GM12878 (cell line): ENCODE measurements around the gene MBOAT2. TPM values are rescaled to one million over a fixed set of nuclear protein-coding genes. Genes with fewer than 3 reads are reported as not detected.

ENCODE experiments used
- ATAC-seq: fragments of 200-7000 bp; cut with Tn5 transposase; 3 replicates; pipeline ENCODE4 v1.9.1; 2020; ENCODE audit warnings: mild to moderate bottlenecking, moderate library complexity
- BruUV-seq: library from RNA; stranded (reverse); fragments of 400-500 nt; replicated peaks from 2 replicates; lab custom pipeline; 2021; lab: Mats Ljungman, UMichigan
- CTCF ChIA-PET: fragments of 300-600 bp; sonication (Branson Sonifier 250); formaldehyde crosslinking; extraction: SDS; loops from one replicate; lab custom pipeline; 2021; ENCODE audit warnings: inconsistent platforms; lab: Yijun Ruan, JAX
- POLR2A ChIA-PET: fragments of 350-600 bp; formaldehyde crosslinking; extraction: SDS; loops from one replicate; lab custom pipeline; 2021; ENCODE audit warnings: inconsistent platforms; lab: Charles Lee
- RAD21 ChIA-PET: fragments of 300-600 bp; sonication (Branson Sonifier 250); formaldehyde crosslinking; loops from one replicate; lab custom pipeline; 2023; ENCODE audit warnings: antibody characterized with exemption; ENCODE audit not compliant: unreplicated experiment; lab: Charles Lee
- SMC1A ChIA-PET: fragments of 300-600 bp; sonication (Branson Sonifier 250); formaldehyde crosslinking; loops from one replicate; lab custom pipeline; 2023; ENCODE audit not compliant: unreplicated experiment, uncharacterized antibody; lab: Charles Lee
- DNase-seq: peaks from one replicate; pipeline ENCODE4 v3.0.0-alpha.2; 2011; ENCODE audit warnings: low read depth, low spot score
- FAIRE-seq: peaks from 3 replicates; lab custom pipeline; 2011; peaks lifted over from hg19 to GRCh38; lab: Jason Lieb, UNC
- H2AFZ ChIP-seq: 2 replicates; pipeline ENCODE4 v1.6.0; 2011; ENCODE audit warnings: low read depth, low read length, control low read depth; ENCODE audit not compliant: control insufficient read depth
- H3K27ac ChIP-seq: 2 replicates; pipeline ENCODE4 v1.5.1; 2011; ENCODE audit warnings: control low read depth; ENCODE audit not compliant: control insufficient read depth, insufficient read depth
- H3K27me3 ChIP-seq, 2 experiments: replicated peaks in 1 of 2; 2 replicates each; pipeline versions ENCODE4 v1.6.0 to v1.6.1; 2011; ENCODE audit warnings: low read length in 1 of 2; ENCODE audit not compliant: control insufficient read depth in 2 of 2, insufficient read depth in 2 of 2
- H3K36me3 ChIP-seq, 2 experiments: 2 replicates each; pipeline ENCODE4 v1.5.1; 2011; ENCODE audit warnings: low read length in 1 of 2; ENCODE audit not compliant: control insufficient read depth in 2 of 2, insufficient read depth in 2 of 2
- H3K4me1 ChIP-seq: 2 replicates; pipeline ENCODE4 v1.6.1; 2011; ENCODE audit warnings: mild to moderate bottlenecking, low read length, moderate library complexity, mixed read lengths; ENCODE audit not compliant: control insufficient read depth, insufficient read depth
- H3K4me2 ChIP-seq: 2 replicates; pipeline ENCODE4 v1.6.0; 2011; ENCODE audit warnings: control low read depth; ENCODE audit not compliant: control insufficient read depth, insufficient read depth
- H3K4me3 ChIP-seq: fragments of 200-600 bp; sonication (generic); 2 replicates; pipeline ENCODE4 v1.5.1; 2016
- H3K79me2 ChIP-seq: 2 replicates; pipeline ENCODE4 v1.6.0; 2011; ENCODE audit warnings: low read length; ENCODE audit not compliant: control insufficient read depth, insufficient read depth
- H3K9ac ChIP-seq: 2 replicates; pipeline ENCODE4 v1.8.0; 2011; ENCODE audit warnings: low read length, control low read depth, mixed read lengths; ENCODE audit not compliant: control insufficient read depth, insufficient read depth
- H3K9me3 ChIP-seq: replicated peaks from 3 replicates; pipeline ENCODE4 v1.5.1; 2011; ENCODE audit warnings: mild to moderate bottlenecking, low read length; ENCODE audit not compliant: control insufficient read depth, insufficient read depth
- H4K20me1 ChIP-seq: 2 replicates; pipeline ENCODE4 v1.6.0; 2011; ENCODE audit not compliant: control insufficient read depth, insufficient read depth
- BRCA1 ChIP-seq: IDR thresholded peaks from 2 replicates; pipeline ENCODE4 v1.6.1; 2011; ENCODE audit warnings: low read depth, low read length, improper control_type of control experiment
- CBX5 ChIP-seq: sonication (generic); IDR thresholded peaks from 2 replicates; pipeline ENCODE4 v1.6.1; 2016; ENCODE audit warnings: low read depth, moderate library complexity, mild to moderate bottlenecking, inconsistent platforms
- EP300 ChIP-seq, 2 experiments: fragments of 150-350 bp in 1 of 2; IDR thresholded peaks; 2 replicates each; pipeline ENCODE4 v1.6.1; 2011 to 2012; ENCODE audit warnings: low read depth in 2 of 2, low read length in 2 of 2, borderline replicate concordance in 1 of 2, improper control_type of control experiment in 1 of 2, inconsistent platforms in 1 of 2; ENCODE audit not compliant: control insufficient read depth in 1 of 2
- ESRRA ChIP-seq: IDR thresholded peaks from 2 replicates; pipeline ENCODE4 v1.6.1; 2012; ENCODE audit warnings: mild to moderate bottlenecking, low read length, improper control_type of control experiment
- KLF5 ChIP-seq: fragments of 450-650 bp; IDR thresholded peaks from 2 replicates; pipeline ENCODE4 v1.6.1; 2014; ENCODE audit warnings: mild to moderate bottlenecking; ENCODE audit not compliant: partially characterized antibody
- MXI1 ChIP-seq: fragments of 150-350 bp; IDR thresholded peaks from 2 replicates; pipeline ENCODE4 v1.6.1; 2011; ENCODE audit warnings: low read depth, mild to moderate bottlenecking, inconsistent platforms, low read length, improper control_type of control experiment
- PRDM15 ChIP-seq: fragments of 450-650 bp; formaldehyde crosslinking; IDR thresholded peaks from 2 replicates; pipeline ENCODE4 v1.4.0; 2020; ENCODE audit warnings: mild to moderate bottlenecking, moderate library complexity
- SMC3 ChIP-seq: IDR thresholded peaks from 2 replicates; pipeline ENCODE4 v1.6.1; 2011; ENCODE audit warnings: low read length, improper control_type of control experiment, borderline replicate concordance
- WGBS: methylation state at CpG from one replicate; pipeline ENCODE4 v1.1.6; 2016; ENCODE audit warnings: low lambda C conversion rate; ENCODE audit not compliant: insufficient replicate concordance, insufficient coverage; ENCODE audit errors: missing lambda C conversion rate; 5-methylcytosine and 5-hydroxymethylcytosine counted together
- in situ Hi-C: fragments of 300-500 bp; cut with MboI; formaldehyde crosslinking; loops from 9 replicates; pipeline ENCODE4 v1.14.3; 2018; ENCODE audit warnings: mixed read lengths
- intact Hi-C: fragments of 100-400 bp; cut with micrococcal nuclease; formaldehyde crosslinking; loops from one replicate; pipeline ENCODE4 v1.14.2; 2022; ENCODE audit not compliant: unreplicated experiment
- polyA plus RNA-seq, 11 experiments: library from polyadenylated mRNA; depleted of rRNA in 4 of 11; unstranded in 6 of 11; stranded (reverse) in 5 of 11; fragments of >200 nt; fragmentation: Nextera tagmentation in 4 of 11; fragmentation: Illumina TruSeq in 1 of 11; extraction: Ambion mirVana in 4 of 11; extraction: Trizol in 1 of 11; gene quantifications; 1 replicate in 1 of 11; 2 replicates in 10 of 11; pipeline versions ENCODE4 v1.2.1 to v1.2.3, GENCODE V29; 2011 to 2016; ENCODE audit warnings: inconsistent platforms in 2 of 11, missing spikeins in 2 of 11, low read depth in 1 of 11
- total RNA-seq, 4 experiments: library from RNA; depleted of rRNA in 3 of 4; stranded (reverse); fragments of >200 nt in 3 of 4; fragmentation: Illumina TruSeq in 1 of 4; extraction: Trizol in 1 of 4; gene quantifications; 2 replicates each; pipeline versions ENCODE4 v1.2.1 to v1.2.3, GENCODE V29; 2013 to 2021
- TF ChIP-seq, protein P1 (sequence below): IDR thresholded peaks from 2 replicates; pipeline ENCODE4 v1.6.1; 2012; ENCODE audit warnings: low read depth, low read length, improper control_type of control experiment

The MBOAT2 gene
- total and polyA plus RNA-seq, 10 of the 15 experiments (the other 5 are each of a cell fraction or from before 2014, with no cell fraction given), result 0.08 to 40.6 (median 1.8) TPM

DNA sequence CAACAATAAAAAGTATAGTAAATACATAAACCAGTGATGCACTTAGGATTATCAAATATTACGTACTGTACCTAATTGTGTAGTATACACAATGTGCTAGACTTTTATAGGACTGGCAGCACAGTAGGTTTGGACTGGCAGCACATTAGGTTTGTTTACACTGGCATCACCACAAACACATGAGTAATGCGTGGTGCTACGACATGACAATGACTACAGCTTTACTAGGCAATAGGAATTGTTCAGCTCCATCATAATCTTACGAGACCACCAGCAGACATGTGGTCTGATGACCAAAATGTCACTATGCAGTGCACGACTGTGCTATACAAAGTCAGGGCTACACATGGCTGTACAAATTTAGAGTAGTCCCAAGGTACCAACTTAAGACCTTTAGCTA is 2.3 kb downstream of the MBOAT2 start:
- POLR2A ChIA-PET, result interaction anchor here (0.6 to 4.0 kb wide), 2 partner anchors 16 to 1695 kb away, joined by 4 to 18 read pairs; no protein-coding TSS in a partner anchor
- Histone ChIP-seq H3K4me2 (no peak overlapping the region), H3K9ac (no peak overlapping the region)
- ATAC-seq (no peak), FAIRE-seq (no peak)
- WGBS, result 48% methylated on average over 5 of the region's 5 CpGs
- TF ChIP-seq BRCA1 (no peak), ESRRA (no peak), MXI1 (no peak), EP300 (IDR thresholded peaks at IDR 0.05; ENCODE audit: borderline replicate concordance in 1 of 2, control insufficient read depth in 1 of 2, low read depth in 2 of 2, low read length in 2 of 2) (no peak), PRDM15 (no peak), CBX5 (no peak), KLF5 (no peak), SMC3 (no peak)
- TF ChIP-seq, protein P1, sequence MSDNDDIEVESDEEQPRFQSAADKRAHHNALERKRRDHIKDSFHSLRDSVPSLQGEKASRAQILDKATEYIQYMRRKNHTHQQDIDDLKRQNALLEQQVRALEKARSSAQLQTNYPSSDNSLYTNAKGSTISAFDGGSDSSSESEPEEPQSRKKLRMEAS, result no peak
- TF ChIP-seq, all 136 proteins: peak for 0
- Histone ChIP-seq H3K4me3 (no peak overlapping the region), H3K9me3 (no peaks in the 10 kb centered on the region), H2AFZ (no peak overlapping the region), H3K4me1 (no peaks in the 10 kb centered on the region; the same call in 1 of the 2 replicates), H4K20me1 (no peaks in the 10 kb centered on the region), H3K79me2 (peaks cover 8% of the 10 kb centered on the region), H3K27ac (no peak overlapping the region), H3K36me3 (no peaks in the 10 kb centered on the region), H3K27me3 (no peaks in the 10 kb centered on the region; a peak in 1 of 4 replicates)
- BruUV-seq, result no TSS peak
- no peak for DNase-seq
- RAD21 ChIA-PET, result interaction anchor here (0.8 kb wide), 1 partner anchor 92 kb away, joined by 3 read pairs; no protein-coding TSS in a partner anchor
- in situ Hi-C loops (no loop called here), intact Hi-C loops (loop anchor here (5.0 kb wide), 2 partner anchors 91 to 129 kb away; no protein-coding TSS in a partner anchor)
- CTCF ChIA-PET, result interaction anchor here (1.4 to 1.9 kb wide), 3 partner anchors 14 to 128 kb away, joined by 4 to 8 read pairs (median 4); no protein-coding TSS in a partner anchor
- SMC1A ChIA-PET, result interaction anchor here (0.5 to 8.2 kb wide), 5 partner anchors 13 to 113 kb away, joined by 3 to 101 read pairs (median 4); no protein-coding TSS in a partner anchor
